ENCODE measurements around the gene DUS1L. TPM values are rescaled to one million over a fixed set of nuclear protein-coding genes. Genes with fewer than 3 reads are reported as not detected.

DUS1L gene
- total RNA-seq, 2 donors from 2014 or later = 77.3 to 88.9 TPM

DNA sequence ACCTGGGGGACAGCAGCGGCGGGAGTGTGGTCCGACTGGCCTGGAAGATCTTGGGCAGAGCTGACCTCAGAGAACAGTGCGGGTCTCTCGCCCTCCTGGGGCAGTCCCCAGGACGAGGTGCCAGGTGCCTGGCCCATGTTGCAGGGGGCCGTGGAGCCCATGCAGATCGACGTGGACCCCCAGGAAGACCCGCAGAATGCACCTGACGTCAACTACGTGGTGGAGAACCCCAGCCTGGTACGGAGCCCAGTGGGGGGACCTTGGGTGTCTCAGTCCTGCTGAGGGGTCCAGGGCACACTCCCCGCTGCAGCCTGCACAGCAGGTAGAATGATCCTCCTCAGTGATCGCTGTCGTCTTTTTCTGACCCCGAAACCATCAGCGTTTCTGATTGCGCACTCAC lies 12.5 kb downstream of the DUS1L start:
- no peak for DNase-seq (ENCODE audit: low spot score)
- no peaks in the 10 kb centered on the region for H3K9me3 ChIP-seq
- H3K4me3 ChIP-seq = peak overlapping the region; percentile 82
- H3K27me3 ChIP-seq (replicated peaks; ENCODE audit: insufficient read depth) = no peaks in the 10 kb centered on the region
- ATAC-seq (ENCODE audit: insufficient number of reproducible peaks, low FRiP score, low read depth) = no peak
- peaks cover 9 to 38% of the 10 kb centered on the region in 2 donors for H3K4me1 ChIP-seq (ENCODE audit: control insufficient read depth in 1 of 2, low read depth in 2 of 2)
- TF ChIP-seq, protein P1, sequence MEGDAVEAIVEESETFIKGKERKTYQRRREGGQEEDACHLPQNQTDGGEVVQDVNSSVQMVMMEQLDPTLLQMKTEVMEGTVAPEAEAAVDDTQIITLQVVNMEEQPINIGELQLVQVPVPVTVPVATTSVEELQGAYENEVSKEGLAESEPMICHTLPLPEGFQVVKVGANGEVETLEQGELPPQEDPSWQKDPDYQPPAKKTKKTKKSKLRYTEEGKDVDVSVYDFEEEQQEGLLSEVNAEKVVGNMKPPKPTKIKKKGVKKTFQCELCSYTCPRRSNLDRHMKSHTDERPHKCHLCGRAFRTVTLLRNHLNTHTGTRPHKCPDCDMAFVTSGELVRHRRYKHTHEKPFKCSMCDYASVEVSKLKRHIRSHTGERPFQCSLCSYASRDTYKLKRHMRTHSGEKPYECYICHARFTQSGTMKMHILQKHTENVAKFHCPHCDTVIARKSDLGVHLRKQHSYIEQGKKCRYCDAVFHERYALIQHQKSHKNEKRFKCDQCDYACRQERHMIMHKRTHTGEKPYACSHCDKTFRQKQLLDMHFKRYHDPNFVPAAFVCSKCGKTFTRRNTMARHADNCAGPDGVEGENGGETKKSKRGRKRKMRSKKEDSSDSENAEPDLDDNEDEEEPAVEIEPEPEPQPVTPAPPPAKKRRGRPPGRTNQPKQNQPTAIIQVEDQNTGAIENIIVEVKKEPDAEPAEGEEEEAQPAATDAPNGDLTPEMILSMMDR (IDR thresholded peaks at IDR 0.05) = no peak
- no peak overlapping the region for H3K27ac ChIP-seq
- H3K36me3 ChIP-seq = peaks cover 48% of the 10 kb centered on the region

DNA sequence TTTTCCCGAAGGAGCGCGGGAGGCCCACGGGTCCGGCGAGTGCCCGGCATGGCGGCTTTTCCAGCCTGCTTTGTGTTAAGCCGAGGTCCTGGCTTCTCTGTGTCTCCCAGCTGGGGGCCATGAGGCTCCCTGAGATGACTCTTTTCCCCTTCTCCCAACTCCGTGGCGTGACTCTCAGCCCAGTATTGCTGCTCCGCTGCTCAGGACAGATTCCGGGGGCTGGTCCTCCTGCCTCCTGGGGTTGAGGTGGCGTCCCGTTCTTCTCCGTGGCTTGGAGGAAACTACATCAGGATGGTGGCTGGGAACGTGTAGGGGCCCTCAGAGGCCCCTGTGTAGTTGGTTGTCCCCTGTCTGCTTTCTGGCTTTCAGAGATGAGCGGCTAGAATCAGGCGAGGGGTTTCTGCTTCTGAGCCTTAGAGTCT lies 13.0 kb downstream of the DUS1L start:
- DNase-seq (ENCODE audit: low spot score) = no peak
- Histone ChIP-seq H3K27ac (no peak overlapping the region), H3K4me3 (peak overlapping the region; percentile 82), H3K4me1 (ENCODE audit: control insufficient read depth in 1 of 2, low read depth in 2 of 2) (peaks cover 9 to 38% of the 10 kb centered on the region in 2 donors), H3K9me3 (no peaks in the 10 kb centered on the region), H3K27me3 (replicated peaks; ENCODE audit: insufficient read depth) (no peaks in the 10 kb centered on the region), H3K36me3 (peaks cover 45% of the 10 kb centered on the region)
- TF ChIP-seq, protein P1 (IDR thresholded peaks at IDR 0.05) = no peak
- ATAC-seq (ENCODE audit: insufficient number of reproducible peaks, low FRiP score, low read depth) = no peak

DNA sequence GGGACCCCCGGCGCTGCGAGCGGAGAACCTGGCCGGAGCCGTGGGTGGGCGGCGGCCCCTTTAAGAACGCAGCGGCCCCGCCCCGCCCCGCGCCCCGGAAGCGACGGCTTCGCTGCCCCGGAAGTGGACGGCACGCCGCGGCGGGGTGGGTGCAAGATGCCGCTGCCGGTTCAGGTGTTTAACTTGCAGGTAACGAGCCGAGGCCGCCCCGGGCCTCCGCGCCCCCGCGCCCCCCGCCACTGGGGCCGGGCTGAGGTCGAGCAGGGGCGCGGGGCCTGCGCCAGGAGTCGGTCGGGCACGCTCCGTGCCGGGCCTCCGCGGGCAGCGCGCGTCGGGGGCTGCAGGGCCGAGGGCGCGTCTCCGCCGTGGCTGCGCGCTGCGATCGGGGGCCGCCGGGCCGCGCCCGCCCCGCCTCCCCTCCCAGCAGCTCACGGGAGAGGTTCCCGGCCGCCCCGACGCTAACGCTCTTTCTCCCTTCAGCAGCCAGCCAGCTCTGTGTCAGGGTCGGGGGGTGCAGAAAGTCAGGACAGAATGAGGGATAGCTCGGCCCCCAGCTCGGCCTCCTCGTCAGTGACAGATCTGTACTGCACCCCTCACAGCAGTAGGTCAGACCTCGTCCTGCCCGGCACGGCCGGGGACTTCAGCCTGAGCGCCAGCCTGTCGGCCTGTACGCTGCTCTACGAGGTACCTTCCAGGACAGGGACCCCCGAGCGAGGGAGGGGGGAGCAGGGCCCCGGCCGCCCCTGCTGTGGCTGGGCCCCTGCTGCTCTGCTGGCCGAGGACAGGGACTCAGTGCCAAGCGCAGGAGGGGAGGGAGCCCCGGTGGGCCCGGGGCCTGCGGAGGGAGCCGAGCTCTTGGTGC lies 13.6 kb downstream of the DUS1L start, which contains the start of the genes GPS1 and RFNG:
GPS1 (plus strand) TSS at position 123 of the 862 bp plus-strand sequence; CDS start at position 157, 34 bp downstream.
RFNG (minus strand) TSS at position 36 of the 862 bp plus-strand sequence. CDS start 45 bp downstream, outside the sequence.
- Histone ChIP-seq H3K4me1 (ENCODE audit: control insufficient read depth in 1 of 2, low read depth in 2 of 2) (peaks cover 9 to 38% of the 10 kb centered on the region in 2 donors), H3K9me3 (no peaks in the 10 kb centered on the region), H3K4me3 (peak within 1 kb of the TSS; percentile 82), H3K27ac (no peak within 1 kb of the TSS), H3K36me3 (peaks cover 39% of the 10 kb centered on the region), H3K27me3 (replicated peaks; ENCODE audit: insufficient read depth) (no peaks in the 10 kb centered on the region)
- DNase-seq (ENCODE audit: low spot score) (no peak), ATAC-seq (ENCODE audit: insufficient number of reproducible peaks, low FRiP score, low read depth) (no peak)
- TF ChIP-seq, protein P1 (IDR thresholded peaks at IDR 0.05) = no peak

DNA sequence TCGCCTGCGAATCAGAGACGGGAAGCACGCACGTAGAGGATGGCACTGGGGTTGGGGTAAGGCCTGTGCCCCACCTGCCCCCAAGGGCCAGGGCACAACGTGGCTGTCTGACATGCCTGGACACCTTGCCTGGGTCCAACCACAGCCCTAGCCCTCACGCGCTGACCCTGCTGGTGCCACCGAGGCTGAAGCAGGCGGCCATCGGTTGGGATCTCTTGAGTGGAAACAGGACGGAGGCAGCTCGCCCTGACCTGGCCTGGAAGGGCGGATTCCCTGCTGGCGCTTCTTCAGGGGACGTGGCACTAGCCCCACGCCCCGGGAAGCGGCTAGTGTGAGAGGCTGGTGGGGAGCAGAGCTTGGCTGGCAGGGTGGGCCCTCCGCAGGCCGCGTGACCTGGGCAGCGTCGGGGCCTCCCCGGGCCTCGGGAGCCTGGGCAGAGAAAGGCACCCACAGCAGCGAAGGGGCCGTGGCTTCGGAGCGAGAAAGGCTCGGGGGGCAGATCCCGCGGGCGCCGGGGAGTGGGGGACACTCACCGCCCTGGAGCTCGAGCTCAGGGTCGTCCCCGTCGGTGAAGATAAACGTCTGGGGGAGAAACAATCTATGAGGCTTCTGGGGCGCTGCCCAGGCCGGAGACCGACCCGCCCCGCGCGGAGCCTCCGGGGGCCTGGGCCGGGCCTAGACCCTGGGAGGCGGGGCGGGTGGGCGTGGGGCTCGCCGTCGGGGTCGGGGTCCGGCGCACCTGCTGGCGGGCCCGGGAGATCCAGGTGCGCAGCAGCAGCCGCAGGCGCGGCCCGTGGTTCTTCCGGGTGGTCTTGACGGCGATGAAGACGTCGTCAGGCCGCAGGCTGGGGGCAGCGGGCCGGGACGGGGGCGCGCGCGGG lies 14.6 kb downstream of the DUS1L start:
- Histone ChIP-seq H3K4me1 (ENCODE audit: control insufficient read depth in 1 of 2, low read depth in 2 of 2) (peaks cover 9 to 38% of the 10 kb centered on the region in 2 donors), H3K9me3 (no peaks in the 10 kb centered on the region), H3K27me3 (replicated peaks; ENCODE audit: insufficient read depth) (no peaks in the 10 kb centered on the region), H3K36me3 (peaks cover 30% of the 10 kb centered on the region), H3K27ac (no peak overlapping the region), H3K4me3 (peak overlapping the region; percentile 82)
- DNase-seq (ENCODE audit: low spot score) = no peak
- no peak for ATAC-seq (ENCODE audit: insufficient number of reproducible peaks, low FRiP score, low read depth)
- TF ChIP-seq, protein P1 (IDR thresholded peaks at IDR 0.05) = no peak
